Measurements from ENCODE around the gene LRRD1. TPM values are rescaled to one million over a fixed set of nuclear protein-coding genes. Genes with fewer than 3 reads are reported as not detected.

LRRD1 gene
- polyA plus RNA-seq, 1 experiment: not detected

DNA sequence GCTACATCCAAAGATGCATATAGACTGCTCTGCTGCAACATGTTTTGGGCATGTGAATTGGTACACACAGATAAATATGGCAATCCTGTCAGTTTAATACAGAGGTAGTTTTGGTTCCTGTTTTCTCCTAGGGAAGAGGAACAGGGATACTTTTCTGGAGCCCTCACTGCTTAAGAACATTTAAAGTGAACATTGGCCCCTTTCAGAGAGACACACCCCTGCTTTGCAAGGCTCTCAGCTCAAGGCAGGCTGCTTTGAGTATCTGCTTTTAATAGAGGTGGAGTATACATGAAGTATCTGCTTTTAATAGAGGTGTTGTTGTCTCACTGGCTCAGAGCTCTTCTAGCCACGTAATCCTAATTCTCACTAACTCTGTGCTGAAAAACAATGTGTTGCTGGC lies 83.6 kb downstream of the LRRD1 start:
- Histone ChIP-seq H3K27me3 (ENCODE audit: control insufficient read depth, insufficient read depth, low read length) (no peaks in the 10 kb centered on the region), H3K4me3 (ENCODE audit: low read depth, low read length) (no peak overlapping the region), H3K36me3 (ENCODE audit: control insufficient read depth, insufficient read depth, low read length) (peaks cover 6% of the 10 kb centered on the region)
- POLR2A ChIA-PET: interaction anchor here (0.6 kb wide), 1 partner anchor 8 kb away, joined by 5 read pairs; no protein-coding TSS in a partner anchor
- TF ChIP-seq, protein P1, sequence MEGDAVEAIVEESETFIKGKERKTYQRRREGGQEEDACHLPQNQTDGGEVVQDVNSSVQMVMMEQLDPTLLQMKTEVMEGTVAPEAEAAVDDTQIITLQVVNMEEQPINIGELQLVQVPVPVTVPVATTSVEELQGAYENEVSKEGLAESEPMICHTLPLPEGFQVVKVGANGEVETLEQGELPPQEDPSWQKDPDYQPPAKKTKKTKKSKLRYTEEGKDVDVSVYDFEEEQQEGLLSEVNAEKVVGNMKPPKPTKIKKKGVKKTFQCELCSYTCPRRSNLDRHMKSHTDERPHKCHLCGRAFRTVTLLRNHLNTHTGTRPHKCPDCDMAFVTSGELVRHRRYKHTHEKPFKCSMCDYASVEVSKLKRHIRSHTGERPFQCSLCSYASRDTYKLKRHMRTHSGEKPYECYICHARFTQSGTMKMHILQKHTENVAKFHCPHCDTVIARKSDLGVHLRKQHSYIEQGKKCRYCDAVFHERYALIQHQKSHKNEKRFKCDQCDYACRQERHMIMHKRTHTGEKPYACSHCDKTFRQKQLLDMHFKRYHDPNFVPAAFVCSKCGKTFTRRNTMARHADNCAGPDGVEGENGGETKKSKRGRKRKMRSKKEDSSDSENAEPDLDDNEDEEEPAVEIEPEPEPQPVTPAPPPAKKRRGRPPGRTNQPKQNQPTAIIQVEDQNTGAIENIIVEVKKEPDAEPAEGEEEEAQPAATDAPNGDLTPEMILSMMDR (IDR thresholded peaks at IDR 0.05; ENCODE audit: insufficient read depth, low read depth, low read length): no peak
- CTCF ChIA-PET: interaction anchor here (1.4 to 1.9 kb wide), 3 partner anchors 8 to 38 kb away, joined by 5 to 6 read pairs (median 5); no protein-coding TSS in a partner anchor
- no peak for DNase-seq (ENCODE audit: low read depth)

Small RNA genes lying within 50 kb of the gene (small RNA-seq; reads per million reads assigned to genes)
- gene MIR1285-1 (ENCODE audit: insufficient read length, low read depth, low replicate concordance) (not detected), gene RF00019 (ENCODE audit: insufficient read length, low read depth, low replicate concordance) (not detected)

Other genes starting within 250 kb of the LRRD1 start
- gene AKAP9, start 238.3 kb downstream of the LRRD1 start, polyA plus RNA-seq (2011; rRNA removed): 7.4 and 13.6 TPM in 2 replicates
- gene CYP51A1, start 44.7 kb downstream of the LRRD1 start, polyA plus RNA-seq (2011; rRNA removed): 2.2 and 5.8 TPM in 2 replicates
- 23.7 and 35.8 TPM in 2 replicates for gene KRIT1, start 66.8 kb upstream of the LRRD1 start, polyA plus RNA-seq (2011; rRNA removed)
- gene ANKIB1, start 66.8 kb upstream of the LRRD1 start, polyA plus RNA-seq (2011; rRNA removed): 35.0 and 45.1 TPM in 2 replicates

All from BJ (cell line).